GM23248 (cell line): ENCODE results near the gene TOP3B.
"Not testable (repeated sequence)": the region's sequence is repeated elsewhere in the genome, so short reads cannot be mapped to it uniquely, and the experiment has no call there.

Experiments used
- EZH2 ChIP-seq: fragments of 200-600 bp; sonication (generic); IDR thresholded peaks from 2 replicates; pipeline ENCODE4 v1.6.1; 2018; ENCODE audit warnings: antibody characterized with exemption, mild to moderate bottlenecking; ENCODE audit not compliant: insufficient read depth, poor library complexity, severe bottlenecking
- EZH2phosphoT487 ChIP-seq: fragments of 200-600 bp; sonication (generic); IDR thresholded peaks from 2 replicates; pipeline ENCODE4 v1.6.1; 2018; ENCODE audit warnings: antibody characterized with exemption, moderate library complexity, mild to moderate bottlenecking, low read depth; ENCODE audit not compliant: insufficient read depth

- TF ChIP-seq EZH2, EZH2phosphoT487: not testable (repeated sequence)
These were observed 68.4 kb downstream of the TOP3B start for GRCh38 chr22:21914033-21914642.
